ENCODE data around the gene DENND4A.

GRCh38 chr15:65812467-65812866 is 20.4 kb upstream of the DENND4A start:
- TF ChIP-seq GATAD2A (IDR thresholded peaks at IDR 0.05): no peak
- no peak for TF ChIP-seq ZNF174 (CRISPR knock-in tag; IDR thresholded peaks at IDR 0.05)
